HG02938 (cell line): ENCODE data around the gene MGAT5.

Source experiments
- ATAC-seq: cut with Tn5 transposase; IDR thresholded peaks from one replicate; pipeline ENCODE4 v1.9.1; 2021; ENCODE audit warnings: mild to moderate bottlenecking, moderate library complexity; ENCODE audit not compliant: unreplicated experiment

MGAT5 gene

DNA sequence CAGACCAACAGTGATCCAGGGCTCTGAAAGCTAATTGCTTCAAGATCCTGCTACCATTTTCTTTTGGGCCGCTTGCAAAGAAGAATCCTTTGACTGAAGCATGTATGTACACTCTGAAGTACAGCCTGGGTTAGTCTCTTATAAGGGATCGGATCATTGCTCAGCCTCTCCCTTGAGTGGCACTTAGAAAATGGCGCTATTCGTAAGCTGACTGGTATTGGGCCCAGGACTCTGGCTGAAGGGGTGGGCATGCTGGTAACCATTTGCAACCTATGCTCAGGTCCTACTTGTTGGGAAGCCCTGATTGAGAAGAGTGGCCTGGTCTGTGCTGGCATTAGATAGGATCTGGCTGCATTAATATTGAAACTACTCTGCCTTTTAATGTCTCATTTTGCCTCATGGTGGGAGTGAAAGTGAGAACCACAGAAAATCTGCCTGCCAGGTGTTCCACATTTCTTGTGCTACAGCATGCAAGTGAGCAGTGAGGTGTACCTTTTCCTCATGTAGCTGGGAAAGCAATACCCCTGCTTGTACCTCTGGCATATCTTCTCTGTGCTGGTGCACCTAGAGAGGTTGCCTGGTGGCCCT is 661 bp upstream of the MGAT5 start:
- peak; percentile 57 for ATAC-seq

GRCh38 chr2:134254824-134255223 is 952 bp downstream of the MGAT5 start:
- no peak for ATAC-seq

- no peak for ATAC-seq
These were observed 3.1 kb downstream of the MGAT5 start for GRCh38 chr2:134256956-134257355.

DNA sequence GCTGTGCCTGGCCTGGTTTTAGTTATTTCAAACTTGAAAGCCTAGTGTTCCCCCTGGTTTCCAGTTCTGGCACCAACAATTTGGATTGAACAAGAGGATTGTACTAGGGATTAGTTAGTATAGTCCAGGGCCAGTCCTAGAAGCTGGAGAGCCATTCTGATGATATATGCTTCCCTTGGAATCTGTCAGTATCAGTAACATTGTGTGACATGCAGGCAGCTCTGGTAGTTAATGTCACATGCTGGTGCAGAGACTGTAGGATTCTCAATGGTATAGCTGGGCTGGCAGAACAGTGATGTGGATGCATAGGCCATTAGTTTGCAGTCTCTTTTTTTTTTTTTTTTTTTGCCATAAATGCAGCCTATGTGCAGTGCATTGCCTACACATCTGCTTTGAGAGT is 3.6 kb downstream of the MGAT5 start:
- no peak for ATAC-seq

GRCh38 chr2:134257965-134258683 is 4.3 kb downstream of the MGAT5 start:
- no peak for ATAC-seq

DNA sequence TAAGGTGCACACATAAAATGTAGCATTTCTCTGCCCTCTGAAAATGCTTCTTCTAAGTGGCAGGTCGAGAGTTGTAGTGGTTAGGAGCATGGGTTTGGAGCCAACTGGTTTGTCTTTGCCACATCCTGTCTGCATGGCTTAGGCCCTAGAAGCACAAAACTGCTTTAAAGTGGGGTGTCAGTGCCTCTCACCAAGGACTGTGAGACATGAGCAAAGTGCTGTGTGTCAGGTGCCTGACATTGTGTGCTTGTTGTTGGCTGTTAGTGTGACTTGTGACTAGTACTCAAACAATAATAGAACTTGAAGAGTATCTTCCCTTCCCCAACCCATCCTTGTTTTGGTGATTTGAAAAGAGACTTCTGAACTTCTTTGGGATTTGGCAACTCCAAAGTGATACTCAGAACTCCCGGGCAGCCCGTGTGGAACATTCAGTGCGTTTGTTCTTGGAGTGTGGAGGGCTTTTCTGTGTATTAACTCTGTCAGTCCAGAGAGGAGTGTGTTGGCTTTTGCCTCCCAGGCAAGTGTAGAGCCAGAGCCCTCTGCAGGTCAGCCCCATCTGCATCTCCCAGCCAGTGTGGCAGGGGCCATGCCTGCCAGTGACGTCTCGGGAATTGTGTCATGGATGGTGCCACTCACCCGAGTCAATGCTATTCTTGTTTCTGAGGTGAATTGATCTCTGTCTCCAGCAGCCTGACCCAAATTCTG is 5.0 kb downstream of the MGAT5 start:
- ATAC-seq, result no peak

DNA sequence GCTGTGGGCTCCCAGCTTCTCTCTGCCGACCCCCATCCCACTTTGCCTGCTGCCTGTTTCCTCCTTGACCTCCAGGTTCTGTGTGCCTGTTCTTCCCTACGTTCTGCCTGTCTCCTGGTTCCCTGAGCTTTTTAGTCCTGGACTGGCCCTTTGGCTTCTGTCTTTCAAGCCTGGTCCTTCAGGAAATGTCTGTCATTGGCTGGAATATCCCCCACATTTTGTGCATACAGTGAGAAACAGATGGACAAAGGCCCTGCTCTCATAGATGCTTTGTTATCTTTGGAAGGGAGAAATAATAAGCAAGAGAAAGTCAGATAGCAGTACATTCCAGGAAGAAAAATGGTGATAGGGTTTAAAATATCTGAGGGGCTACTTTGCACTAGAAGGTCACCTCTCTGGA is 5.7 kb downstream of the MGAT5 start:
- no peak for ATAC-seq

DNA sequence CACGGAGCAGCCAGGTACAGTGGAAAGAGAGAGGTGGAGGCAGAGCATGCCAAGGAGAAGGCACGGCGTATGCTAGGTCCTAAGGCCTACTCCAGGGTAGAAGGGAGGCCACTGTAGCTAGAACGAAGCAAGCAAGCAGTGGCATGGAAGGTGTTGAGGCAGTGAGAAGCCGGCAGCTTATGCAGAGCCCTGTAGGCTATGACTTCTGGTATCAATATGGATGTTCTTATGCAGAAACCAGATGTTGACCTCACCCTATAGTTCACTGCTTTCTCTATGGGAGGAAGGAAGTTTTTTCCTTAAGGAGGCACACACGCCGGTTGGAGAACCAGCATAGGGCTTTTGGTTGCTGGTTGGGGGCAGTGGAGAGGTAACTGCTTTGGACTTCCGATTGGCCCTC is 6.1 kb downstream of the MGAT5 start:
- no peak for ATAC-seq

- no peak for ATAC-seq
These were observed 6.8 kb downstream of the MGAT5 start for GRCh38 chr2:134260713-134261112.

DNA sequence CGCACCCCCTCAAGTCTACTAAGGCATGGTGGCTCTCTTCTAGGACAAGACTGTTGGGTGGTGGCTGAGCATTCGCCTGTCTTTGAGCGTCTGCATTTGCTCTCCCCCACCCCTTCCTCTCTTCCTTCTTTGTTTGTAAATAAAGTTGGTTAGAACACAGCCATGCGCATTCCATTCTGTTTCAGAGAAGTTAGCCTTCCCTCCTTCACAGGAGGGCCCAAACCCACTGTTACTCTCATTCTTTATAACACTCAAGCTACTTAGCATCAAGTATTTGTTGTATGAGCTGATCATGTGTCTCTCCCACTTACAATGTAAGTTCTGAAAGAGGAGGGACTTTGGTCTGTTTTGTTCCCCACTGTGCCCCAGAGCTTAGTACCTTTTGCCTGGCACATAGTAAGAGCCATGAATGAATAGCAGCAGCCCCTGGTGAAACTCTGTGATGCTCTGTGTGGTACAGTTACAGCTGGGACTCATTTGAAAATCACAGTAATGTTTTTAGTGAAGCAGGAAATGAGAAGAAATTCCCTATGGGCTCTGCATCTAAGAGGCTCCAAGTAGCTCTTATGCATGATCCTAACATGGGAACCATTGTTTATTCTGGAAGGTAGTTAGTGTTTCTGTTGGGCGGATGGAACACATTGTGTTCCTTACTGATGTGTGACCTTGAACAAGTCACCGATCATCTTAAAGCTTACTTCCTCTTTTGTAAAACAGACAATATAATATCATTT is 7.7 kb downstream of the MGAT5 start:
- peak; percentile 72 for ATAC-seq

- peak; percentile 42 for ATAC-seq
These were observed 8.8 kb downstream of the MGAT5 start for GRCh38 chr2:134262684-134263083.

- ATAC-seq, result no peak
These were observed 14.4 kb downstream of the MGAT5 start for GRCh38 chr2:134268265-134268664.

DNA sequence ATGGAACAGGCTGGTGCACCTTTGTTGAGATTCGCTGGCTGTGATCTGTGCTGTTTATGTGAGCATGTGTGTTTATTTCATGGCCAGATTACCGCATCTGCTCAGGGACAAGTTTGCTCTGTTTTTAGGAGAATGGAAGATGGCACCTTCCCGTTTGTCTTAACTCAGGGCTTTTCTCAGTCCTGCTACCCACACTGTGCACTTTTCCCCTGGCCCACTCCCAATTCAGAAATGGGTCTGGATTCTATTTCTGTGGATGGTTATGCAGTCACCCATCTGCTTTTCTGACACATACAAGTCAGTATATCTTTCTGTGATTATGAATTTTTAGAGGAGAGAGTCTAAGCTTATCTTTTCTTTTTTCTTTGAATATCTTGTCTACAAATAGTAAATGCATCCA is 15.4 kb downstream of the MGAT5 start:
- no peak for ATAC-seq

DNA sequence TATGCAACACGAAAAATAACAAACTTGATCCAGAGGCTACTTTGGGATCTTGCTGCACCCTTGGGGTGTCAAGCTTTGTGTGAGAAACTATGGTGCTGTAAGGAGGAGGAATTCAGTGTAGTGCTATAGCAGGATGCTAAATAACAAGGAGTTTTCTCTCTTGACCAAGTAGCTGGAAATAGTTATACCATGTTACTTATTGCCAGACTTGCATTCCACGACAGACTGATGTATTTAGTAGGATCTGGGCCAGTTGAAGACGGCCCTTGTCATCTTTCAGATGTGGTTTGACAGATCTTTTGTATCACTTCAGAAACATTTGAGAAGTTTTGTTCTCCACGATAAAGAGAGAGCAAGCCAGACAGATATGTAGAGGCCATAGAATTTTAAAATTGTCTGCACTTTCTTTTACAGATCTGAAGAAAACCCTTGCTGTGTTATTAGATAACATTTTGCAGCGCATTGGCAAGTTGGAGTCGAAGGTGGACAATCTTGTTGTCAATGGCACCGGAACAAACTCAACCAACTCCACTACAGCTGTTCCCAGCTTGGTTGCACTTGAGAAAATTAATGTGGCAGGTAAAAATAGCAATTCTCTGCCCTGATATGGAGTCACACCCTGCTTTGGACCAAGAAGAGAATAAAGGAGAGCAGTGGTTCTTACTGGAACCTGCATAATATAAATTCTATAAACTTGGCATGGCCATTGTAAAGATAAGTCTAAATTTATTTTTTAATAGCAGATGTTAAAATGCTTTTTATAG is 16.3 kb downstream of the MGAT5 start:
- no peak for ATAC-seq

DNA sequence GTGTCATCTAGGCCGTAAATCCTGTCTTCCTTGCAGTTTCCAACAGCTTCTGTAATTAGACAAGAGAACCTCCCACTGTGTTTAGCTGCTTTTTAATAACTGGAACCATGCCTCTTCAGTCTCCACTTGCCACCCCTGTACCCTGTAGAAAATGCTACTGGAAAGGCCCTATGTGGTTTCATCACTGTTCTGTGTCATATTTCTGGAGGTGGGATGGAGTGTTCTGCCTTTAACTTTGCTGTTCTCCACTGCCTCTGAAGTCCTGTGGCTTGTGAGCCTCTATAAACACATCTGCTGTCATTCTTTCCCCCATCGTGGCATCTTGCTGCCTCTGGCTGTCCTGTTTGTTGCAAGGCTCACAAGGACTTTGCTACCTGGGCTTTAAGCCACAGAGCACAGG is 17.9 kb downstream of the MGAT5 start:
- no peak for ATAC-seq

DNA sequence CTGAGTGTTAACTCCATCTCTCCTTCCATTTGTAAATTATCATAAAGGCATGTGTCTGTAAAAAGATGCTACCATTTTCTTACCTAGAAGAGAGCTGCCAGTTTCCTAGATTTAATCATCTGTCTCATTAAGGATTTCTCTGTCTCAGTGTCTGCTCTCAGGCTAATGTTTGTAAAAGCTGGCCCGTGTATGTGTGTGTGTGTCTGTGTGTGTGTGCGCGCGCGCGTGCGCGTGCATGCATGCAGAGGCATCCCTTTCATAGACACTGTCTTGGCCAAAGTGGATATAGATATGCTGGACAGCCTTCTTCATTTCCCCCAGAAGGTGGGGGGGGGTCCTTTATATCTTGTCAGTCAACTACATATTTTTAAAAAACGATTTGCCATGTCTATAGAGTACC is 18.9 kb downstream of the MGAT5 start:
- no peak for ATAC-seq

DNA sequence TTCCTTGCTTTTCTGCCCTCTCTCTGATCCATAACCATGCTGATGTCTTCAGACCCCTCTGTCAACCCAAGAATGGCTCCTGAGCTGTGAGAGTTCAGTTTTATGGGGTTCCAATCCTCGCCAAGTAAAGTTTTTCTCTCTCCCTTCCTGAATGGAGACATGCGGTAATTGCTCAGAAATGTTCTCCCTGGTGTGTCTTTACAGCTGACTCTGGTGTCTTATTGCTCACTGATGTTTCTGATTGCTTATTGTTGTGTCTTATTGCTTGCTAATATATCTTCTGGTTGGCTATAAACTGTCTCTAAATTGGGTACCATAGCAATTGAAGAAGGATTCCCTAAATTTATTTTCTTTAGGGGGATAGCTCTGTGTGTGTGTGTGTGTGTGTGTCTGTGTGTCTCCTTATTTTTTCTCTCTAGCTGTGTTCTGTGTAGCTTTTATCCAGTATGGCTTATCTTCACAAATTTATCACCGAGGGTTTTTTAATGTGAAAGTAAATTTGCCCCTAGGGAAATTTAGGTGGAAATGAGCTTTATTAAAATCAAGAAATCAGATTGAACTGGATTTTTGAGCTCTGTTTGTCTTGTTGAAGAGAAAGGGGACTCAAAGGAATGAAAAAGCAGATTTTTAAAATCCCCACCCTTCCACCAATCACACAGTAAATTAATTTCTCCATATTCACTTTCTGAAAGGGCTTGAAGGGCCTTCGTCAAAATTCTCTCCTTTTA is 19.5 kb downstream of the MGAT5 start:
- ATAC-seq, result no peak

GRCh38 chr2:134274121-134274520 is 20.2 kb downstream of the MGAT5 start:
- no peak for ATAC-seq

- peak; percentile 79 for ATAC-seq
These were observed 21.4 kb downstream of the MGAT5 start for GRCh38 chr2:134275058-134275862.
